Measurements from ENCODE around the gene DTD2.
A peak's percentile ranks its signal among the peaks of the same experiment; 100 is the strongest.

DTD2 gene

GRCh38 chr14:31420319-31421111 lies 36.8 kb downstream of the DTD2 start, which contains the start of gene HEATR5A:
Gene HEATR5A (minus strand): TSS chr14:31420550. CDS start chr14:31402975, 17,575 bp downstream.
- peak; percentile 94 to 97 for DNase-seq
- intact Hi-C loops (cut with DNase I; ENCODE audit: low total_unique reads) = loop anchor here (2.0 kb wide), 1 partner anchor 36 kb away; the partner anchor contains the start of gene DTD2

GRCh38 chr14:31419967-31420318 lies 37.4 kb downstream of the DTD2 start:
- Histone ChIP-seq H3K4me1 (peaks cover 0 to 37% (median 11%) of the 10 kb centered on the region in 4 donors), H3K36me3 (no peaks in the 10 kb centered on the region), H3K9me3 (no peaks in the 10 kb centered on the region), H3K27me3 (no peaks in the 10 kb centered on the region), H3K27ac (peak overlapping the region; percentile 84 to 85), H3K4me3 (peak overlapping the region; percentile 83 to 88)
- no peak for TF ChIP-seq CTCF (IDR thresholded peaks at IDR 0.05)
- peak; percentile 33 to 79 for DNase-seq
- intact Hi-C loops (cut with DNase I; ENCODE audit: low total_unique reads) = loop anchor here (2.0 kb wide), 1 partner anchor 37 kb away; the partner anchor contains the start of gene DTD2

More at GRCh38 chr14:31420319-31421111, 36.8 kb downstream of the DTD2 start, which contains the start of gene HEATR5A:
- Histone ChIP-seq H3K27me3 (no peaks in the 10 kb centered on the region), H3K4me1 (peaks cover 0 to 31% (median 9%) of the 10 kb centered on the region in 4 donors), H3K9me3 (no peaks in the 10 kb centered on the region), H3K36me3 (no peaks in the 10 kb centered on the region), H3K27ac (peak within 1 kb of the TSS; percentile 84 to 85), H3K4me3 (peak within 1 kb of the TSS; percentile 83 to 88)
- TF ChIP-seq CTCF (IDR thresholded peaks at IDR 0.05) = peak in 1 of 2 experiments; percentile 28

- H3K27me3 ChIP-seq = no peaks in the 10 kb centered on the region
- peak overlapping the region; percentile 83 to 88 for H3K4me3 ChIP-seq
- H3K27ac ChIP-seq = peak overlapping the region; percentile 84 to 85
- DNase-seq = no peak
- no peak for TF ChIP-seq CTCF (IDR thresholded peaks at IDR 0.05)
- H3K4me1 ChIP-seq = peaks cover 0 to 42% (median 14%) of the 10 kb centered on the region in 4 donors
- no peaks in the 10 kb centered on the region for H3K9me3 ChIP-seq
- intact Hi-C loops (cut with DNase I; ENCODE audit: low total_unique reads) = no loop called here
- H3K36me3 ChIP-seq = no peaks in the 10 kb centered on the region
Observed at GRCh38 chr14:31419179-31419966, 37.9 kb downstream of the DTD2 start.

GRCh38 chr14:31418440-31418839 lies 38.9 kb downstream of the DTD2 start:
- Histone ChIP-seq H3K4me3 (no peak overlapping the region), H3K4me1 (peaks cover 0 to 50% (median 20%) of the 10 kb centered on the region in 4 donors), H3K36me3 (no peaks in the 10 kb centered on the region), H3K27me3 (no peaks in the 10 kb centered on the region), H3K27ac (peak overlapping the region; percentile 84 to 85), H3K9me3 (no peaks in the 10 kb centered on the region)
- intact Hi-C loops (cut with DNase I; ENCODE audit: low total_unique reads) = no loop called here
- no peak for DNase-seq
- no peak for TF ChIP-seq CTCF (IDR thresholded peaks at IDR 0.05)

GRCh38 chr14:31414190-31414833 lies 43.0 kb downstream of the DTD2 start:
- TF ChIP-seq CTCF (IDR thresholded peaks at IDR 0.05) = no peak
- no peak overlapping the region for H3K4me3 ChIP-seq
- H3K27me3 ChIP-seq = no peaks in the 10 kb centered on the region
- intact Hi-C loops (cut with DNase I; ENCODE audit: low total_unique reads) = no loop called here
- no peaks in the 10 kb centered on the region for H3K36me3 ChIP-seq
- H3K9me3 ChIP-seq = no peaks in the 10 kb centered on the region
- peaks cover 0 to 84% (median 29%) of the 10 kb centered on the region in 4 donors for H3K4me1 ChIP-seq
- no peak for DNase-seq
- peak overlapping the region; percentile 5 to 11 for H3K27ac ChIP-seq
